Neuronal stem cell (in vitro differentiated cells): ENCODE results near the gene PDK2.

Source experiments
- DNase-seq: peaks from one replicate; pipeline ENCODE4 v3.0.0-alpha.2; 2013; ENCODE audit warnings: low spot score
- H2AFZ ChIP-seq: one replicate; pipeline ENCODE4 v1.6.1; 2013; ENCODE audit warnings: mild to moderate bottlenecking, low read length, inconsistent platforms
- H2AK5ac ChIP-seq: 2 replicates; pipeline ENCODE4 v1.6.1; 2013; ENCODE audit warnings: low read depth, mild to moderate bottlenecking, inconsistent platforms, low read length, moderate library complexity, mixed read lengths
- H2BK120ac ChIP-seq: 2 replicates; pipeline ENCODE4 v1.6.1; 2013; ENCODE audit warnings: low read depth, mild to moderate bottlenecking, inconsistent platforms, low read length, moderate library complexity, mixed read lengths
- H2BK12ac ChIP-seq: one replicate; pipeline ENCODE4 v1.6.1; 2013; ENCODE audit warnings: low read length, inconsistent platforms
- H2BK15ac ChIP-seq: 2 replicates; pipeline ENCODE4 v1.6.1; 2013; ENCODE audit warnings: mild to moderate bottlenecking, low read length, inconsistent platforms, mixed read lengths
- H2BK5ac ChIP-seq: one replicate; pipeline ENCODE4 v1.6.1; 2013; ENCODE audit warnings: inconsistent platforms, mild to moderate bottlenecking, low read length, moderate library complexity
- H3K14ac ChIP-seq: one replicate; pipeline ENCODE4 v1.6.1; 2013; ENCODE audit warnings: low read length, inconsistent platforms
- H3K18ac ChIP-seq: 2 replicates; pipeline ENCODE4 v1.6.1; 2013; ENCODE audit warnings: low read length, inconsistent platforms
- H3K23ac ChIP-seq: 2 replicates; pipeline ENCODE4 v1.6.1; 2013; ENCODE audit warnings: low read depth, mild to moderate bottlenecking, mixed read lengths, low read length, inconsistent platforms; ENCODE audit not compliant: poor library complexity
- H3K27ac ChIP-seq: replicated peaks from 3 replicates; pipeline ENCODE4 v1.5.1; 2013; ENCODE audit warnings: low read length, inconsistent platforms
- H3K27me3 ChIP-seq, 3 experiments: 2 replicates each; pipeline ENCODE4 v1.6.1; 2013; ENCODE audit warnings: low read length in 3 of 3, mild to moderate bottlenecking in 2 of 3, inconsistent platforms in 1 of 3, low read depth in 1 of 3, mixed read lengths in 1 of 3, moderate library complexity in 1 of 3; ENCODE audit not compliant: control insufficient read depth in 3 of 3, insufficient read depth in 3 of 3
- H3K36me3 ChIP-seq, 2 donors: replicated peaks in 1 of 2; 2 replicates each; pipeline ENCODE4 v1.6.1; 2013; ENCODE audit warnings: low read length in 2 of 2; ENCODE audit not compliant: control insufficient read depth in 2 of 2, insufficient read depth in 2 of 2
- H3K4ac ChIP-seq: 2 replicates; pipeline ENCODE4 v1.6.1; 2013; ENCODE audit warnings: inconsistent platforms, mild to moderate bottlenecking, low read length, moderate library complexity
- H3K4me1 ChIP-seq, 2 donors: 1 replicate in 1 of 2; 2 replicates in 1 of 2; pipeline ENCODE4 v1.6.1; 2013; ENCODE audit warnings: low read length in 2 of 2, low read depth in 1 of 2; ENCODE audit not compliant: control insufficient read depth in 2 of 2, insufficient read depth in 1 of 2
- H3K4me2 ChIP-seq: one replicate; pipeline ENCODE4 v1.6.1; 2013; ENCODE audit warnings: mild to moderate bottlenecking, low read length, inconsistent platforms; ENCODE audit not compliant: insufficient read depth, poor library complexity, severe bottlenecking
- H3K4me3 ChIP-seq, 2 donors: 2 replicates each; pipeline ENCODE4 v1.5.1; 2013; ENCODE audit warnings: low read length in 2 of 2, mild to moderate bottlenecking in 2 of 2, inconsistent platforms in 1 of 2, moderate library complexity in 1 of 2
- H3K79me1 ChIP-seq: one replicate; pipeline ENCODE4 v1.6.1; 2013; ENCODE audit warnings: low read depth, mild to moderate bottlenecking, inconsistent platforms, low read length, moderate library complexity
- H3K9ac ChIP-seq: one replicate; pipeline ENCODE4 v1.6.1; 2013; ENCODE audit warnings: mild to moderate bottlenecking, low read depth, low read length, inconsistent platforms; ENCODE audit not compliant: poor library complexity
- H3K9me3 ChIP-seq, 2 donors: replicated peaks in 1 of 2; 2 replicates each; pipeline versions ENCODE3 to v1.6.1; 2013; ENCODE audit warnings: low read length in 2 of 2, mild to moderate bottlenecking in 2 of 2, inconsistent platforms in 1 of 2, low read depth in 1 of 2, mixed read lengths in 1 of 2, moderate library complexity in 1 of 2; ENCODE audit not compliant: control insufficient read depth in 2 of 2, insufficient read depth in 1 of 2
- H4K8ac ChIP-seq: one replicate; pipeline ENCODE4 v1.6.1; 2013; ENCODE audit warnings: low read depth, mild to moderate bottlenecking, inconsistent platforms, low read length, moderate library complexity
- H4K91ac ChIP-seq: one replicate; pipeline ENCODE4 v1.6.1; 2013; ENCODE audit warnings: low read length, low read depth, mild to moderate bottlenecking, inconsistent platforms; ENCODE audit not compliant: poor library complexity
- WGBS, 2 donors: extraction: QIAGEN DNeasy Blood & Tissue Kit; methylation state at CpG; one replicate each; pipeline ENCODE4 v1.1.7; 2013; ENCODE audit warnings: missing lambda C conversion rate in 2 of 2, mixed read lengths in 1 of 2; ENCODE audit not compliant: insufficient read length in 2 of 2, insufficient replicate concordance in 1 of 2; ENCODE audit errors: extremely low coverage in 2 of 2; 5-methylcytosine and 5-hydroxymethylcytosine counted together

PDK2 gene

GRCh38 chr17:50090971-50091917 is 3.9 kb upstream of the PDK2 start:
- no peak overlapping the region for H2BK12ac ChIP-seq
- H3K4ac ChIP-seq: no peak overlapping the region
- H3K36me3 ChIP-seq: no peaks in the 10 kb centered on the region
- peaks cover 5% of the 10 kb centered on the region for H3K79me1 ChIP-seq
- peaks cover 7% of the 10 kb centered on the region in 2 donors for H3K4me1 ChIP-seq
- no peak overlapping the region for H2BK15ac ChIP-seq
- H3K9me3 ChIP-seq: no peaks in the 10 kb centered on the region
- peaks cover 0 to 7% (median 0%) of the 10 kb centered on the region in 3 experiments for H3K27me3 ChIP-seq
- peak overlapping the region; percentile 63 for H3K18ac ChIP-seq
- H2AFZ ChIP-seq: no peak overlapping the region
- no peak overlapping the region for H4K91ac ChIP-seq
- no peak overlapping the region for H3K14ac ChIP-seq
- H2BK5ac ChIP-seq: no peak overlapping the region
- H3K23ac ChIP-seq: no peak overlapping the region
- no peak overlapping the region for H4K8ac ChIP-seq
- H3K4me2 ChIP-seq: no peak overlapping the region
- no peak for DNase-seq
- no peak overlapping the region for H3K4me3 ChIP-seq
- no peak overlapping the region for H2AK5ac ChIP-seq
- H3K9ac ChIP-seq: no peak overlapping the region
- no peak overlapping the region for H2BK120ac ChIP-seq
- H3K27ac ChIP-seq: no peak overlapping the region
- no CpG with 5 or more reads among the region's 15 CpGs for WGBS, 2 donors

GRCh38 chr17:50091918-50092285 is 3.2 kb upstream of the PDK2 start:
- H3K23ac ChIP-seq: no peak overlapping the region
- no peaks in the 10 kb centered on the region for H3K9me3 ChIP-seq
- no peak overlapping the region for H3K4me2 ChIP-seq
- H3K4me3 ChIP-seq: no peak overlapping the region
- H2AFZ ChIP-seq: no peak overlapping the region
- H3K27ac ChIP-seq: no peak overlapping the region
- H2AK5ac ChIP-seq: no peak overlapping the region
- peaks cover 0 to 7% (median 0%) of the 10 kb centered on the region in 3 experiments for H3K27me3 ChIP-seq
- DNase-seq: no peak
- H3K18ac ChIP-seq: peak overlapping the region; percentile 21
- H3K4ac ChIP-seq: no peak overlapping the region
- no peak overlapping the region for H2BK120ac ChIP-seq
- H4K91ac ChIP-seq: no peak overlapping the region
- WGBS, 2 donors: no CpG with 5 or more reads among the region's 2 CpGs
- no peak overlapping the region for H2BK15ac ChIP-seq
- H4K8ac ChIP-seq: no peak overlapping the region
- H3K9ac ChIP-seq: no peak overlapping the region
- peaks cover 8 to 10% of the 10 kb centered on the region in 2 donors for H3K4me1 ChIP-seq
- H2BK12ac ChIP-seq: no peak overlapping the region
- no peaks in the 10 kb centered on the region for H3K36me3 ChIP-seq
- no peak overlapping the region for H3K14ac ChIP-seq
- H3K79me1 ChIP-seq: peaks cover 6% of the 10 kb centered on the region
- H2BK5ac ChIP-seq: no peak overlapping the region

- no peak overlapping the region for H2BK15ac ChIP-seq
- WGBS, 2 donors: no CpG with 5 or more reads among the region's 3 CpGs
- H3K79me1 ChIP-seq: peaks cover 6% of the 10 kb centered on the region
- H3K9me3 ChIP-seq: no peaks in the 10 kb centered on the region
- H4K91ac ChIP-seq: no peak overlapping the region
- H3K18ac ChIP-seq: no peak overlapping the region
- no peak overlapping the region for H2AK5ac ChIP-seq
- H2BK120ac ChIP-seq: no peak overlapping the region
- no peak overlapping the region for H3K14ac ChIP-seq
- H3K23ac ChIP-seq: no peak overlapping the region
- H3K4me1 ChIP-seq: peaks cover 8 to 10% of the 10 kb centered on the region in 2 donors
- no peak for DNase-seq
- no peak overlapping the region for H4K8ac ChIP-seq
- H3K27ac ChIP-seq: no peak overlapping the region
- peaks cover 0 to 5% of the 10 kb centered on the region in 2 donors for H3K36me3 ChIP-seq
- no peak overlapping the region for H2BK12ac ChIP-seq
- H3K9ac ChIP-seq: no peak overlapping the region
- H3K4me2 ChIP-seq: no peak overlapping the region
- peaks cover 0 to 7% (median 0%) of the 10 kb centered on the region in 3 experiments for H3K27me3 ChIP-seq
- no peak overlapping the region for H3K4ac ChIP-seq
- no peak overlapping the region for H3K4me3 ChIP-seq
- no peak overlapping the region for H2AFZ ChIP-seq
- no peak overlapping the region for H2BK5ac ChIP-seq
Observed at GRCh38 chr17:50093246-50093645, 1.9 kb upstream of the PDK2 start.

- WGBS, 2 donors: no CpG with 5 or more reads among the region's 3 CpGs
- H2AK5ac ChIP-seq: no peak overlapping the region
Observed at GRCh38 chr17:50093807-50094206, 1.3 kb upstream of the PDK2 start.

More at GRCh38 chr17:50093807-50094206, 1.3 kb upstream of the PDK2 start:
- peak overlapping the region; percentile 96 for H2AFZ ChIP-seq
- H3K4me1 ChIP-seq: peaks cover 8 to 10% of the 10 kb centered on the region in 2 donors
- H3K79me1 ChIP-seq: peaks cover 6% of the 10 kb centered on the region
- peaks cover 0 to 5% of the 10 kb centered on the region in 2 donors for H3K36me3 ChIP-seq
- H4K91ac ChIP-seq: no peak overlapping the region
- H3K27me3 ChIP-seq: peaks cover 0 to 7% (median 0%) of the 10 kb centered on the region in 3 experiments
- no peak overlapping the region for H2BK120ac ChIP-seq
- H4K8ac ChIP-seq: no peak overlapping the region
- H3K23ac ChIP-seq: no peak overlapping the region
- no peak overlapping the region for H3K9ac ChIP-seq
- H3K18ac ChIP-seq: no peak overlapping the region
- no peak overlapping the region for H3K4ac ChIP-seq
- no peak overlapping the region for H3K4me2 ChIP-seq
- no peak overlapping the region for H2BK12ac ChIP-seq
- H2BK5ac ChIP-seq: no peak overlapping the region
- H3K9me3 ChIP-seq: no peaks in the 10 kb centered on the region
- H3K14ac ChIP-seq: no peak overlapping the region
- no peak overlapping the region for H3K4me3 ChIP-seq
- H2BK15ac ChIP-seq: no peak overlapping the region
- no peak overlapping the region for H3K27ac ChIP-seq
- no peak for DNase-seq
